Breast epithelium (tissue), 4 donors: ENCODE results near the gene PARP16. TPM values are rescaled to one million over a fixed set of nuclear protein-coding genes. Genes with fewer than 3 reads are reported as not detected.
"Not testable (repeated sequence)": the region's sequence is repeated elsewhere in the genome, so short reads cannot be mapped to it uniquely, and the experiment has no call there.

ENCODE experiments used
- DNase-seq, 2 donors: peaks; one replicate each; pipeline ENCODE4 v3.0.0-alpha.2; 2019; ENCODE audit warnings: low spot score in 2 of 2
- H3K27ac ChIP-seq, 2 donors: fragments of 200-600 bp; sonication (generic) in 1 of 2; one replicate each; pipeline ENCODE4 v1.5.1; 2016 to 2019; ENCODE audit warnings: mild to moderate bottlenecking in 1 of 2
- H3K27me3 ChIP-seq, 2 donors: fragments of 200-600 bp; sonication (generic) in 1 of 2; one replicate each; pipeline versions ENCODE4 v1.5.1 to v1.6.0; 2017 to 2019; ENCODE audit warnings: control low read depth in 1 of 2, mild to moderate bottlenecking in 1 of 2
- H3K36me3 ChIP-seq: fragments of 200-600 bp; one replicate; pipeline ENCODE4 v1.5.1; 2019
- H3K4me1 ChIP-seq, 2 donors: fragments of 200-600 bp; sonication (generic); one replicate each; pipeline ENCODE4 v1.5.1; 2016 to 2019; ENCODE audit warnings: control low read depth in 1 of 2
- H3K4me3 ChIP-seq, 3 donors: fragments of 200-600 bp; sonication (generic); 1 replicate in 2 of 3; 2 replicates in 1 of 3; pipeline ENCODE4 v1.5.1; 2016 to 2019; ENCODE audit warnings: mild to moderate bottlenecking in 3 of 3, moderate library complexity in 2 of 3
- H3K9me3 ChIP-seq, 2 donors: fragments of 200-600 bp; sonication (generic) in 1 of 2; one replicate each; pipeline ENCODE4 v1.5.1; 2016 to 2019; ENCODE audit warnings: control low read depth in 1 of 2
- CTCF ChIP-seq, 3 donors: fragments of 450-650 bp; IDR thresholded peaks; one replicate each; pipeline ENCODE4 v1.5.1; 2016 to 2017; ENCODE audit warnings: antibody characterized with exemption in 3 of 3, mild to moderate bottlenecking in 3 of 3, moderate library complexity in 3 of 3
- POLR2A ChIP-seq: fragments of 450-650 bp; IDR thresholded peaks from one replicate; pipeline ENCODE4 v1.6.1; 2016; ENCODE audit warnings: antibody characterized with exemption, mild to moderate bottlenecking, moderate library complexity
- POLR2AphosphoS5 ChIP-seq, 3 donors: sonication (generic); formaldehyde crosslinking; IDR thresholded peaks; one replicate each; pipeline ENCODE4 v1.6.1; 2017; ENCODE audit warnings: antibody characterized with exemption in 3 of 3
- intact Hi-C: fragments of 100-400 bp; cut with DNase I; formaldehyde crosslinking; loops from one replicate; pipeline ENCODE4 v1.15.1; 2023; ENCODE audit warnings: low total_unique reads
- total RNA-seq, 3 donors: library from RNA; depleted of rRNA; stranded (reverse); fragments of >200 nt; gene quantifications; one replicate each; pipeline ENCODE4 v1.1.0, GENCODE V29; 2016

The PARP16 gene
- total RNA-seq, 3 donors from 2014 or later, result 8.5 to 14.9 (median 10.6) TPM

- no peak for DNase-seq
- H3K4me3 ChIP-seq, result no peak overlapping the region
- intact Hi-C loops, result no loop called here
- no peak for TF ChIP-seq CTCF (IDR thresholded peaks at IDR 0.05)
- H3K27ac ChIP-seq, result peak overlapping the region; percentile 22 to 44
- H3K9me3 ChIP-seq, result no peaks in the 10 kb centered on the region
- H3K27me3 ChIP-seq, result no peaks in the 10 kb centered on the region
- H3K36me3 ChIP-seq, result no peaks in the 10 kb centered on the region
- H3K4me1 ChIP-seq, result peaks cover 0 to 4% of the 10 kb centered on the region in 2 donors
Observed at GRCh38 chr15:65248511-65249255, 38.0 kb downstream of the PARP16 start.

- no peak overlapping the region for H3K27ac ChIP-seq
- TF ChIP-seq CTCF (IDR thresholded peaks at IDR 0.05), result no peak
- no peak for TF ChIP-seq POLR2A
- no peak for TF ChIP-seq POLR2AphosphoS5 (IDR thresholded peaks at IDR 0.05)
- peaks cover 0 to 4% of the 10 kb centered on the region in 2 donors for H3K4me1 ChIP-seq
Observed at GRCh38 chr15:65246939-65247338, 39.7 kb downstream of the PARP16 start.

GRCh38 chr15:65246026-65246714 lies 40.5 kb downstream of the PARP16 start:
- no peak for DNase-seq
- H3K27ac ChIP-seq, result peak overlapping the region; percentile 61 to 71
- H3K9me3 ChIP-seq, result no peaks in the 10 kb centered on the region
- intact Hi-C loops, result no loop called here
- H3K4me1 ChIP-seq, result peaks cover 0 to 4% of the 10 kb centered on the region in 2 donors
- no peak overlapping the region for H3K4me3 ChIP-seq
- no peaks in the 10 kb centered on the region for H3K27me3 ChIP-seq
- TF ChIP-seq POLR2AphosphoS5 (IDR thresholded peaks at IDR 0.05), result no peak
- no peaks in the 10 kb centered on the region for H3K36me3 ChIP-seq

More at GRCh38 chr15:65246939-65247338, 39.7 kb downstream of the PARP16 start:
- Histone ChIP-seq H3K27me3 (no peaks in the 10 kb centered on the region), H3K36me3 (no peaks in the 10 kb centered on the region), H3K9me3 (no peaks in the 10 kb centered on the region), H3K4me3 (no peak overlapping the region)
- DNase-seq, result no peak
- intact Hi-C loops, result no loop called here

- Histone ChIP-seq H3K27me3 (no peaks in the 10 kb centered on the region), H3K4me1 (peaks cover 0 to 4% of the 10 kb centered on the region in 2 donors), H3K9me3 (no peaks in the 10 kb centered on the region), H3K36me3 (no peaks in the 10 kb centered on the region), H3K27ac (peak overlapping the region; percentile 61 to 71), H3K4me3 (no peak overlapping the region)
- DNase-seq, result peak in 1 of 2 donors; percentile 26
- intact Hi-C loops, result no loop called here
- TF ChIP-seq POLR2AphosphoS5 (IDR thresholded peaks at IDR 0.05), result no peak
- TF ChIP-seq POLR2A, result no peak
- no peak for TF ChIP-seq CTCF (IDR thresholded peaks at IDR 0.05)
Observed at GRCh38 chr15:65245096-65245856, 41.4 kb downstream of the PARP16 start.

GRCh38 chr15:65244638-65245037 lies 42.0 kb downstream of the PARP16 start:
- no peak for TF ChIP-seq POLR2A
- TF ChIP-seq POLR2AphosphoS5 (IDR thresholded peaks at IDR 0.05), result no peak
- TF ChIP-seq CTCF (IDR thresholded peaks at IDR 0.05), result no peak
- Histone ChIP-seq H3K9me3 (no peaks in the 10 kb centered on the region), H3K4me1 (peaks cover 0 to 4% of the 10 kb centered on the region in 2 donors), H3K36me3 (no peaks in the 10 kb centered on the region), H3K27ac (peak overlapping the region; percentile 61 to 71), H3K27me3 (no peaks in the 10 kb centered on the region), H3K4me3 (no peak overlapping the region)
- intact Hi-C loops, result no loop called here
- no peak for DNase-seq

GRCh38 chr15:65236443-65236842 lies 50.2 kb downstream of the PARP16 start:
- H3K27me3 ChIP-seq, H3K9me3 ChIP-seq, DNase-seq, intact Hi-C loops, H3K27ac ChIP-seq, H3K36me3 ChIP-seq, H3K4me1 ChIP-seq, H3K4me3 ChIP-seq: not testable (repeated sequence)
